RPMI8226 (cell line): Measurements from ENCODE around the gene MYO5C.
"Not testable (repeated sequence)": the region's sequence is repeated elsewhere in the genome, so short reads cannot be mapped to it uniquely, and the experiment has no call there.

Source experiments
- DNase-seq: peaks from one replicate; pipeline ENCODE4 v3.0.0-alpha.2; 2015

The MYO5C gene

DNA sequence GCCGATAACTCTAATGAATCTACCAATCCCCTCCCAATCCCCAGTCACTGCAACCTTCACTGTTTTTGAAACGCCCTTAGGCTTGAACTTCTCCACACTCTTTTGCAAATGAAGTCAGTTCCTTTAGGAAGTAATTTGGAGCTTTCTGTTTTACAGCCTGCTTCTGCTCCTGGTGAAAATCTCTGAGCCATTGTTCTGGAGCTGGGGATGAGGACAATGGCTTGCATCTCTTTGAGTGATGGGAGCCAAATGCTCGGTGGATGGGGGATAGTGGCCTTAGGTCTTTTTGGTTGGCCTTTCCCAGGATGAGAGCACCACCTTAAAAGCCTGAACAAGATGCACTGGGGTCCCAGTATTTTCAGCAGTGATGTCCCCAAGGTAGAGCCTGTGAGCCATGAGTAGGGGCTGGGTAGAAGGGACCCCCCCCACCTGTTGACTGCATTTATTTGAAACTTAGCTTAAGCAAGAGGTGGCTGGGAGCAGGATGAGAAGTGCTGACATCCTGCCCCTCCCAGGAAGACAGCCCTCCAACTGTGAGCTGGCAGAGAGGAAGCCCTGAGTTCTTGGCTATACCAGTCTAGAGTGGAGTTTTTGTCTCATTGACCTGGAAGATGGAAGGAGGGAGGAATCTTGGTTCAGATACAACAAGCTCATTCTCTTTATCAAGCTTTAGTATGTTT is 7.6 kb upstream of the MYO5C start:
- DNase-seq, result no peak

DNA sequence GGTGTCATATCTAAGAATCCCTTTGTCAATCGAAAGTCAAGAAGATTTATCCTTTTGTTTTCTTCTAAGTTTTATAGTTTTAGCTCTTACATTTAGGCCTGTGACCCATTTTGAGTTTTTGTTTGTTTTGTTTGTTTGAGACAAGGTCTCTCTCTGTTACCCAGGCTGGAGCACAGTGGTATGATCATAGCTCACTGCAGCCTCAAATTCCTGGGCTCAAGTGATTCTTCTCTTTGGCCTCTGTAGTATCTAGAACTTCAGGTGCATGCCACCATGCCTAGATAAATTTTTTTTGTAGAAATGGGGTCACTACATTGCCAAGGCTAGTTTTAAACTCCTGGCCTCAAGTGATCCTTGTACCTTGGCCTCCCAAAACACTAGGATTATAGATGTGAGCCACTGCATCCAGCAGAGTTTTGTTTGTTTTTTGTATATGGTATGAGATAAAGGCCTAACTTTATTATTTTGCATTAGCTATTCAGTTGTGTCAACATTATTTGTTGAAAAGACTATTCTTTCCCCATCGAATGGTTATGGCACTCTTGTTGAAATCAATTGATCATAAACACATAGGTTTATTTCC is 5.8 kb upstream of the MYO5C start:
- DNase-seq, result no peak

DNA sequence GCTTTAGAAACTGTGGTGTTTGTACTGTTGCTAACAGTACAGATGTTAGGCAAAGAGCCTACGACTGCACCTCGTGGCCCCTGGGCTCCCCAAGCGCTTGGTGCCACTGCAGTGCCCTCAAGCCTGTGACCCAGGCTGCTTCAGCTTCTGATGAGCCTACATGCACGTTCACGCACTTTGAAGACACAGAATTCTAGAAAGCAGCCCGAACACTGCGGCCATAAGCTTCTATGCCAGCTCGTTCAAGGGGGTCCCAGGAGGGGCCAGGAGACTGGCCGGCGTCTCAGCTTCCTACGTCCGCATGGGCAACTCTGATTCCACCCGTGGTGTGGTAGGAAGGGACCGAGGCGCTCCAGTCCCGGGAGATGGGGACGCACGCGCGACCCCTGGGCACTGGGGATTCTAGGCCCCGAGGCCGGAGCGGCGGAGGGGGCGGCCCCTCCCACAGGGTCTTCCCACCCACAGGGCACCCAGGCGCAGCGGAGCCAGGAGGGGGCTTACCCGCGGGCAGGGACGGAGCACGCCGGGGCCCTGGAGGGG is 653 bp downstream of the MYO5C start:
- peak; percentile 72 for DNase-seq

DNA sequence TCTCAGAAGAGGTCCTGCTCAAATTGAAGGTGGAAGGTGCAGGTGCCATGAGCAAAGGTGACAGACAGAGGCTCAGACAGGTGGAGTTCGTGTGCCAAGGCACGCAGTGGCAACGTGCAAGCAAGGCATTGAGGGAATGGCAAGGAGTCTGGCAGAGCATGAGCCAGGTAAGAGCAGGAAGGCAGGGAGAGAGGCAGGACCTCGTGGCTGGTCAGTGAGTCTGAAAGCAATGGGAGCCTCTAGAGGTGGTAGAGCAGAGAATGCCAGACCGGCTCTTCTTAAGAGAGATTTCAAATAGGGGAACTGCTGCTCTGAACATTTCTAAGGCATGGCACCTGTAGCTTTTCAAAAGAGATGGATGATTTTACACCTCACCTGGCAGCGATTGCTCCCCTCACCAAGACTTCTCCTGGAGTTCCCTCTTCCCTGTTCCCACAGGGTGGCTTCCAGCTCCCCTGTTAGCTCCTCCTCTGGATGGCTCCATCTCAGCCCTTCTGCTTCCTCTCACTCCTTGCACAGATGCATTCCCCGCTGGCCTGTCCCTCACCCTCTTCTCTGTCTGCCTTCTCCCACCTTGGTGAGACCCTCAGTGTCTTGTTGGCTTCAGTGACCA is 2.7 kb downstream of the MYO5C start:
- peak; percentile 46 for DNase-seq

DNA sequence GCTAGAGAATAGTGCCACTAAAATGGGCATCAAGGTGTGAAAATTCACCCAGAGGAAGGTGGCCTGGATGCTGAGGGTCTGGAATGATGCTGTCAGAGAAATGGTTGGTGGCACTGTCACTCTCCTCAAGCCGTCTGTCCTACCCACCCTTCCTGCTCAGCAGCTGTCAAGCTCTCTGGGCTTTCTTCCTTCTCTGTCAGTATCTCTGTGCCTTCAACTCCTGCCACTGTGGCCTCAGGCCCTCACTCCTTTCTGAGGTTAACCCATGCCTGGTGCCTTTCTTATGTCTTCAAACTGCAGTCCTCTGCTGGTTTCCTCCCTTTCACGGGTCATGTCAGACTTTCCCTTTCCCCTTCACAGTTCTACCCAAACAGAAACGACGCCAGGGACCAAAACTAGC is 4.4 kb downstream of the MYO5C start:
- no peak for DNase-seq

DNA sequence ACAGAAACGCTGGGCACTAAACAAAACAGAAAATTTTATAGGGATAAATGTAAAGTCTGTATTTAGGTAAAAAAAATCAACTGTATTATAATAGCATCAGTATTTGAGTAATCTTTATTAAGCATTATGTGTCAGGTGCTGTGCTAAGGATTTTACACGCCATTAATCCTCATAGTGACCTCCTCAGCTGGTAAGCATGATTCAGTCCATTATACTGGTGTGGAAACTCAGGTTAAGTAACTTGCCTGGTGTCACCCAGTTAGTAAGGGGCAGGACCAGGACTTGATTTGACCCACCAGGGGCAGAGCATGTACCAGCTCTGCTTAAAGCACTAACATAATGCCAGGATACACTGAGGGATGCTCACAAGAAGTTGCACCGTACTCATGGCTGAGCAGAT is 4.8 kb downstream of the MYO5C start:
- DNase-seq, result no peak

DNA sequence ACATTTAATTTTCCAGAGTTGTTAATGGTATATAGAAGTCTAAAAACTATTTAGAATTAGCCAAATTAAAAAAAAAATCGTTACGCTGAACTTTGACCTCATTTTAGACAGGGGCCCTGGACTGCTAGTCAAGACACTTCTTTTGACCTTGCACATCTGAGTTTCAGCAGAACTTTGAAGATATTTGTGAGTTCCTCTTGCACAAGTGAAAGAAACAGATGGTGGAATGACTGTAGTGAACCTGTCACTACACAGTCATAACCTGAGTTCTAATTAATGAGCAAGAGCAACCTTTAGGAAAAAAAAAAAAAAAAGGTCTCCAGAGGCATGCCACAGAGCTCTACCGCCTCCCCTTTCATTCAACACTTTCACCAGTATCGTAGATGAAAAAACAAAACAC is 5.3 kb downstream of the MYO5C start:
- no peak for DNase-seq

DNA sequence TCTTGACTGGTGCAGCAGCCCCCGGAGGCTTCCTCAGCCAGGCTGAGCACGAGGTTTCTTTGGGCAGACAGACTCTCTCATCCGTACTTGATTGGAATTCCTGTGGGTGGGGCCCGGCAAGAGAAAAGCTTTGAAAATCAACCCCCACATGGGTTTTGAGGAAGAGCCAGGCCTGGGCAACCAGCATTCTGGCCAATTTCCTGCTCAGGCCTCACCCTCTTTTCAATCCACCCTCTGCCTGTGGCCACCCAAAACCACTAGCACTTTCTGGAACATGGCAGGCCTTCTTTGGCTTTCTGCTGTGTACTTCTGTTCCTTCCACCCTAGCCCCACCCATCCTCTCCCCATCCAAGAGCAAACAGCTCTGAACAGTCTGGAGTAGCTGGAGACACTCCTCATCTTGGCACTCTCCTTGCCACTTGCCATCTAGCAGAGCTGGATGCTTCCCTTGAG is 5.9 kb downstream of the MYO5C start:
- DNase-seq, result no peak

DNA sequence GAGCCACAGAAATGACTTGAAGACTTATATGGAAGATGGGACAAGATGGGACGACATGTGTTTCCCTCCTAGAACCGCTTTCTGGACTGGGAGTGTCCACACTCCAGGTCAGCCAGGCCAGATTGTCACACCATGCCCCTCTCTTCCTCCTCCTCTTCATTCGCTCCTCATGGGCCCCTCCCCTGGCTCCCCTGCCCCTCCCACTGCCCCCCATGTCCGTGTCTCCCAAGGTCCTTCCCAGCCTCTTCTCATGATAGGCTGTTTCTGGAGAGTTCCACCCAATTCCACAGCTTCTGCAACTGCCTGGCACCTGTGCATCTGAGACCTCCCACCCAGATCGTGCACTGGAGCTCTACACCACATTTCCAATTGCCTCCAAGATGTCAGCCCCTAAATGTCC is 6.6 kb downstream of the MYO5C start:
- DNase-seq, result no peak

DNA sequence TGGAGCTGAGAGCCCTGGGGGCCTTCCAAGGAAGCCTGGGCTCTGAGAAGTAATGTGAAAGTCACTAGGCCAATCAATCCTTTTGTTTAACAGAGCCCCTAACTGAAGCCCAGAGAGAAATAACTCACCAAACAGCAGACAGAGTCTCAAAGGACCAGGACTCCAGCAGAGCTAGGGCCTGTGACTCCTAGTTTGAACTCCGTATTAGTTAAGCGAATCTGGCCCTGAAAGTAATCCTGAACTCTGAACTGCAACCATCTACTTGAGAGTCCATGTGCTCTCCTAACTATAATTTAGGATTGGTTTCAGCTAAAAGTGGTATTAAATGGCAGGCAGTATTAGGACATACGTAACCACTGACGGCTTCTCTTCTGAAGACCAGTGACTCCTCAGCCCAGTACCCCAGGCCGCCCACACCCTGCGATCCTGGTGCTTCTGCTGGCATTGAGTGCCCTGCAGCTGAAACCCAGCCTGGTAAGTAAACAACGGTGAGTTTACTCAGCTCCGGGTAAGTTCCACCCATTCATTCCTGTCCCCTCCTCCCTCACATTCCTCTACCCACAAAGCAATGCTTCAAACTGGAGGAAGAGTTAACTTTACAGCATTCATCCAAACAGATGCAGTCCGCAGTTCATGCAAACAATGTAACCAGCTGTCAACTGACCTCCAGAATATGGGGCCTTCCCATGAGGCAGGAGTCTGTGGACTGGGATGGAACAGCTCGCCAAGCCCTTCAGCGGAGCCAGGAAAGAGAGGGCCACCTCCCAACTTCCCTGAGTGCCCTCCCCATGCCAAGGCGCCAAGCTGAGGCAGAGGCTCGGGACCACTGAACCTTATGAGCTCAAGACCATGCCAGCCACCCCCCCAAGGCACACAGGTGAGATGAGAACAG is 7.3 kb downstream of the MYO5C start:
- no peak for DNase-seq

DNA sequence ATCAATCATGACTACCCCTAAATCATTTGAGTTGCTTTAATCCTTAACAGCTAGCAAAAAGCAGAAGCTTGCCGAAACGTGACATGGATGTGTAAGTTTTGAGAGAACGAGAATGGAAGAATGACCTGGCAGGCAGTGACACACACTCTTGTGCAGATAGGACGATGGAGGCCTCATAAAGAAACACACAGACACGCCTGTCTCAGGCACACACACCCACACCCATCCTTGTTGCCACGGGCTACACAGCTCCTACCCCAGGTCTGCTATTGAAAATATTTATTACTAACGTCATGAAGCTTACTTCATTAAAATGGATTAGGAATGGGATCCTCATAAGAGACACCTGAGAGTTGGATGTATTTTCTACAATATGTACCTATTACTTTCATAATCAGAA is 8.5 kb downstream of the MYO5C start:
- no peak for DNase-seq

DNA sequence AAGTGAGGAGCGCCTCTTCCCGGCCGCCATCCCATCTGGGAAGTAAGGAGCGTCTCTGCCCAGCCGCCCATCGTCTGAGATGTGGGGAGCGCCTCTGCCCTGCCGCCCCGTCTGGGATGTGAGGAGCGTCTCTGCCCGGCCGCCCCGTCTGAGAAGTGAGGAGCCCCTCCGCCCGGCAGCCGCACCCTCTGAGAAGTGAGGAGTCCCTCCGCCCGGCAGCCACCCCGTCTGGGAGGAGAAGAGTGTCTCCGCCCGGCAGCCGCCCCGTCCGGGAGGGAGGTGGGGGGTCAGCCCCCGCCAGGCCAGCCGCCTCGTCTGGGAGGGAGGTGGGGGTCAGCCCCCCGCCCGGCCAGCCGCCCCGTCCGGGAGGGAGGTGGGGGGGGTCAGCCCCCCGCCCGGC is 9.7 kb downstream of the MYO5C start:
- not testable (repeated sequence) for DNase-seq

DNA sequence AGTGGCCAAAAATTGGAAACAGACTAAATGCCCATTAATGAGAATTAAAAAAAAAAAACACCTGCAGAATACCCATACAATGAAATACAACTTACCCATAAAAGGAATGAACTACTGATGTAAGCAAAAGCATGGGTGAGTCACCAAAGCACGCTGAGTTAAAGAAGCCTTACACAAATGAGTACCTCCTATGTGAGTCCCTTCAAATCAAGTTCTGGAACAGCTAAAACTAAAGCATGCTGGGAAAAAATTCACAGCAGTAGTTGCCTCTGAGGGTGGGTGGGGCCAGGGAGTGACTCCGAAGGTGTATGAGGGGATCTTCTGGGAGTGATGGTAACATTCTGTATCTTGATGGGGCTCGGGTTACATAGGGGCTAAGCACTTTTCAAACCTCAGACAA is 11.4 kb downstream of the MYO5C start:
- no peak for DNase-seq

DNA sequence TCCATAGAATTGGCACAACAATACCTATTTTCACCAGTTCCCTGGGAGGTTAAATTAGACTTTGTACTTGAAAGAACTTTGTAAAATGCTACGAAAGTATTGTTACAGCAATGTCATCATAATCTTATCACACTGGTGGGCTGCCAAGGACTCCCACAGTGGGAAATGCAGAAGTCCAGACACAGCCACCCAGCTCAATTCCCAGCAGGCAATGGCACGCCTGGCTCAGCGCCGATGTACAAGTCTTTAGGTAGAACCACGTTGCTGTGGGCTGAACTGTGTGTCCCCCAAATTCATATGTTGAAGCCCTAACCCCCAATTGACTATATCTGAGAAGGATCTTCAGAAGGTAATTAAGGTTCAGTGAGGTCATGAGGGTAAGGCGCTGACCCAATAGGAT is 12.3 kb downstream of the MYO5C start:
- no peak for DNase-seq

DNA sequence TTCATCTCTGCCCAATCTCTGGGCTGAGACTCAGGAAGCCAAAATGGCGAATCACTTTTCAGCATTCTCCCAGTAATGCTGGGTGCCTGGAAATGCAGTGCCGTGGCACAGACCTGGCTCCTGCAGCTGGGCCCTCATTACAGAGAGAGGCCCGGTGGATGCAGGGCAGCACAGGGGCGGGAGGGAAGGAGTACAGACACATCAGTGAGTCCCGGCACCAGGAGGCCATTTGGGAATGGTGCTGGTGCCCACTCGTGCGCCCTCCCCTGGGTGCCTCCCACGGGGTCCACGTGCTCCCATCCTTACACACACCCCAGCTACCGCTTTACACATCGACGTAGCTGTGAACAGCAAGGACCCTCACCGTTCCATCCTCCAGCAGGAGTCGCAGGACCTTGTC is 13.2 kb downstream of the MYO5C start:
- DNase-seq, result no peak

DNA sequence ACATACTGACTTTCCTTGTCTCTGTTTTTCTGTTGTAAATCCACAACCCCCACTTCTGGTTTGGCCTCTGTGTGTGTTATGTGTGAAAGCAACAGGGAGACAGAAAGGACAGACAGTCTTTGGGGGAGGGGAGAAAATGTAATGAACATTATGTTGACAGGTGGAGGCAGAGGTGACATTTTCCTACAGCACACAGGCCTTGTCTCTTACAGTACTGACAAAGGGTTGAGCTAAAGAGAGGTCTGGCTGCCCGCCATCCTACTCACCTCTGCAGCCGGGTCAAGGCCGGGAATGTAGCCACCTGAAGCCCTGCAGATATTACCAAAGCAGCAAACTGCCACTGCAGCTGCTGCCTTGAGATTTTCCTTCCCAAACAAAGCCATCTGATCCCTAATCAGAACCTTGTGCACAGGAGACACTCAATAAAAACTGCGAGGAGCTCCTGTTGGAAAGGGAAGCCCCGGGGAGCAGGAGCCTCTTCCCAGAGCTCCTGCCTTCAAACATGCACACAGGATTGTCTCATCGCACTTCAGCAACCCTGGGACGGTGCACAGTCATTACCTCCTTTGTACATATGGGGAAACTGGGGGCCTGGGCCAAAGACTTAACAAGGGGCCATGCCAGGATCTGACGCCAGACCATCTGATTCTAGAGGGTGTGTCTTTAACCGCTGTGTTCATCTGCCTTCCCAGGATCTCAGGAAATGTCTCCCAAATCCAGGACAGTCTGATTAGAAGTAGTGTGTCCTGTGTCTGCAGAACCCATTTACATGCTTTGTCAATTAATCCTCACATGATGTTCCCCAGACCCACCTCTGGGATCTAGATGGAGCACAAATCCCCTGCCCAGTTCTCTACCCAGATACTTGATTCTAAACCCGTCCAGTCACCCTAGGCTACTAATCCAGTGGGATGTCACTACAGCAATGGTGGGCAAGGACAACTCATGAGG is 14.2 kb downstream of the MYO5C start:
- no peak for DNase-seq

DNA sequence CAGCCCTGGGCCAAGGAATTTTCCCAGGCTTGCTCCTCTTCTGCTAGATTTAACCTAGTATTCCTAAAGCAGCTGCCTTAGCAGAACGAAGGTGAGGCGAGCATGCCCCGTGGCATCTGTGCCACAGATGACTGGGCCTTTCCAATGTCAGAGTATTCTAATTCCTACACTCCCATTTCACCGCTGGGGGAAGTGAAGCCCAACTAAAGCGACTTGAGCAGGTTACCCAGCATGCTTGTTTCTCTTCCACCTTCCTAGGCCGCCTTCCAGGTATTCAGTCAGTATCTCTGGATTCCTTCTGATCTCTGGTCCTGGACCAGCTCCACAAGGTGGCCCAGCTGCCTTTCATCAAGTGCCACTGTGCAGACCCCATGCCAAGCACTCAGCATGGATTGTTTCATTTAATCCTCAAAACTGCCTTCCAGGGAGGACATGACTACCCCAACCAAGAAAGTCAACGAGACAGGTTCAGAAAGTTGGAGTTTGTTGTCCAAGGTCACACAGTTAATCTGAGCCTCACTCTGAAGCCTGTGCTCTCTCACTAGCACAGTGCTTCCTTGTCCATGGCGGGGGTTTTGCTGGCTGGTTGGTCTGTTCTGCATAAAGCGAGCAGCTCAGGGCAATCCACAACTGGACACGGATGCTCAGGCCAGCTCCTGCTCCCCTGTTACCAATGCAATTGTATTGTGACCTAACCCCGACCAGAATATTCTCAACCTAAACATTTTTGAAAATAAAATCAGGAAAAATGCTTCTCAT is 15.1 kb downstream of the MYO5C start:
- DNase-seq, result no peak

DNA sequence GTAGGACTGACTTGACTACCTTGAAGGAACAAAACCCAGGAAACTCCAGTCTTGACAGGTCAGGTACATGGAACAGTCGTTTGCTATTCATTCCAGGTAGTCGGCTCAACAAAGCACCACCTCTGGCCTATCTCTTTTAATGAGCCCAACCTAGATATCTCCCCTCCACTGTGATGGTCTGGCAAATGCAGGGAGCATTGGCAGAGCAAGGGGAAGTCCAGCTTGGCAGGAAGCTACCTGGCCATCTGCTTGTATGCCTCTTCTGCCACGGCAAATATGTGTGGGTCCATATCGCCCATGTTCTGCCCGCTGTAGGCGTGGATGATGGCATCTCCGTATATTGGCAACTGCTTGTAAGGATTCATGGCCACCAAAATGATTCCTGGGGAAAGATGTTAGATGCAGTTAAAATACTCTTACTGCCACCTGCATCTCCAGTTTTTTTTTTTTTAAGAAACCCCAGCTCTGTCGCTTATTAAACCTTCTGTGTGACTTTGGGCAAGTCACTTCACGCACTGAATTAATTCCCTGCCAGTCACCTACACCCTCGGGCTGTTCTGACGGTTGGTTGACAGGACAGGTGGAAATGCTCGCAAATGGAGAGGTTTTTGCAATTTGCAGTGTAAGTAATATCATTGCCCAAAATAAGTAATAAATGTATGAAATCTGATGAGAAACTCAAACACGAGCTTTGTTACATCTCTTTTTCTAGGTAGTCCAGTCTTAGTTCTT is 16.8 kb downstream of the MYO5C start:
- DNase-seq, result no peak

DNA sequence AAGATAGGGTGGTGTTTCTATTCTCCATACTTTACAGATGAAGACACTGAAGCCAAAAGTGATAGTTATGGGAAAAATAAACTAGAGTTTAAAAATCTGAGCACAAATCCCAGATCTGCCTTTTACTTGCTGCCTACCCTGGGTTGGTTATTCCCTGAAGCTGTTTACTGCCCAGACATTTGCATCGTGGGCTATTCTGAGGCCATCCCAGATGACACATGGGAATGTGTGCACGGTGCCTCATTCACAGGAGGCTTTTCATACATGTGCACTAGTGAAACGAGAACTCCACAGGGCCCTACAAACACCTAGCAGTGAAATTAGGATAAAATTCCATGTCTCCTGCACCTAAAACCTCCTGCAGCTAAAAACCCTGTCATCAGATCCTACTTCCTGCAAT is 17.5 kb downstream of the MYO5C start:
- no peak for DNase-seq

DNA sequence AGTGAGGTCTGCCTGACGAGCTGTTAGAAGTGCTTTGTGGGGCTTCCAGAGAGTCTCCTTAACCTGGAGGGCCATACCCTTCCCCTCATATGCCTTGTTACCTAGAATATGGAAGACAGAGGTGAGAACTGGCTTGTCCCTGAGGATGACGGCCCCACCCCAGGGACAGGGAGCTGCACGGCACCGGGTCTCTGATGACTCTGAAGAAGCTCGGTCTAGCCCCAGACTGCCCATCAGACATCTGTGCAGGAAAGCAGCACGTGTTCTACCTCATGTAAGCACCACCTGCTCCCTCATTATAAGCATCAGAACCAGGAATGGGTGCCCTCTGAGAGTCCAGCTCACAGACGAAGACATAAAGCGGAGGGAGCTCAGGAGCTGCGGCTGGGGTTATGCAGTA is 18.0 kb downstream of the MYO5C start:
- no peak for DNase-seq
